CD4-positive, alpha-beta T cell (primary cell): ENCODE data around the gene UNC5B. TPM values are rescaled to one million over a fixed set of nuclear protein-coding genes. Genes with fewer than 3 reads are reported as not detected.

Experiments
- ATAC-seq: fragments of 200-7000 bp; cut with Tn5 transposase; one replicate; pipeline ENCODE4 v1.10.0; 2022; ENCODE audit warnings: mild to moderate bottlenecking; ENCODE audit not compliant: poor library complexity
- CTCF ChIA-PET: fragments of 350-600 bp; sonication (Branson Sonifier 250); formaldehyde crosslinking; loops from one replicate; lab custom pipeline; 2021; ENCODE audit warnings: antibody characterized with exemption, inconsistent platforms; lab: Charles Lee
- POLR2A ChIA-PET: fragments of 350-600 bp; sonication (Branson Sonifier 250); formaldehyde crosslinking; loops from one replicate; lab custom pipeline; 2021; ENCODE audit warnings: antibody characterized with exemption, inconsistent platforms; lab: Charles Lee
- DNase-seq, 14 experiments: peaks; one replicate each; pipeline ENCODE4 v3.0.0-alpha.2; 2013 to 2020; ENCODE audit warnings: mixed read lengths in 2 of 14
- H3K27ac ChIP-seq, 2 donors: one replicate each; pipeline versions ENCODE4 v1.5.1 to v1.7.0; 2013; ENCODE audit warnings: low read length in 2 of 2, low read depth in 1 of 2, mild to moderate bottlenecking in 1 of 2
- H3K27me3 ChIP-seq, 2 experiments: 1 replicate in 1 of 2; 2 replicates in 1 of 2; pipeline versions ENCODE4 v1.6.1 to v1.7.0; 2013; ENCODE audit warnings: low read length in 2 of 2, control low read depth in 1 of 2, mild to moderate bottlenecking in 1 of 2, moderate library complexity in 1 of 2; ENCODE audit not compliant: insufficient read depth in 2 of 2, control insufficient read depth in 1 of 2
- H3K36me3 ChIP-seq: one replicate; pipeline ENCODE4 v1.6.1; 2013; ENCODE audit warnings: low read length, control low read depth; ENCODE audit not compliant: insufficient read depth
- H3K4me1 ChIP-seq: one replicate; pipeline ENCODE4 v1.6.1; 2013; ENCODE audit warnings: low read length, control low read depth; ENCODE audit not compliant: insufficient read depth
- H3K4me3 ChIP-seq: one replicate; pipeline ENCODE4 v1.5.1; 2013; ENCODE audit warnings: mild to moderate bottlenecking, low read length, moderate library complexity
- H3K9me3 ChIP-seq, 2 experiments: 1 replicate in 1 of 2; 2 replicates in 1 of 2; pipeline versions ENCODE4 v1.6.1 to v1.7.0; 2013; ENCODE audit warnings: low read length in 2 of 2, mild to moderate bottlenecking in 2 of 2, control low read depth in 1 of 2, moderate library complexity in 1 of 2; ENCODE audit not compliant: control insufficient read depth in 1 of 2, insufficient read depth in 1 of 2
- H3K27ac Mint-ChIP-seq: one replicate; pipeline ENCODE4 v1.8.0; 2020; ENCODE audit warnings: mixed read lengths
- H3K27me3 Mint-ChIP-seq: one replicate; pipeline ENCODE4 v1.8.0; 2021; ENCODE audit warnings: mixed read lengths
- H3K36me3 Mint-ChIP-seq: one replicate; pipeline ENCODE4 v1.8.0; 2021; ENCODE audit warnings: low read depth, mixed read lengths
- H3K4me1 Mint-ChIP-seq: one replicate; pipeline ENCODE4 v1.8.0; 2021; ENCODE audit warnings: low read depth, mixed read lengths
- H3K4me3 Mint-ChIP-seq: one replicate; pipeline ENCODE4 v1.8.0; 2020; ENCODE audit warnings: mild to moderate bottlenecking, mixed read lengths
- H3K9me3 Mint-ChIP-seq: one replicate; pipeline ENCODE4 v1.8.0; 2020; ENCODE audit warnings: mixed read lengths
- CTCF ChIP-seq: fragments of 200-600 bp; IDR thresholded peaks from one replicate; pipeline ENCODE4 v1.8.0; 2022; ENCODE audit warnings: antibody characterized with exemption, mild to moderate bottlenecking
- intact Hi-C, 2 experiments: fragments of 100-400 bp; cut with DNase I in 1 of 2; cut with micrococcal nuclease in 1 of 2; formaldehyde crosslinking; loops; one replicate each; pipeline versions ENCODE4 v1.15.1 to v1.9.0; 2023 to 2025; cut with DNase I, micrococcal nuclease
- total RNA-seq, 174 experiments: library from RNA in 2 of 174; stranded (reverse) in 2 of 174; gene quantifications; one replicate each; pipeline ENCODE4 v1.2.3 and lab custom pipeline; 2021 to 2026

Gene UNC5B
- total RNA-seq, 2 experiments from 2014 or later: 0.03 TPM; not detected in 1

DNA sequence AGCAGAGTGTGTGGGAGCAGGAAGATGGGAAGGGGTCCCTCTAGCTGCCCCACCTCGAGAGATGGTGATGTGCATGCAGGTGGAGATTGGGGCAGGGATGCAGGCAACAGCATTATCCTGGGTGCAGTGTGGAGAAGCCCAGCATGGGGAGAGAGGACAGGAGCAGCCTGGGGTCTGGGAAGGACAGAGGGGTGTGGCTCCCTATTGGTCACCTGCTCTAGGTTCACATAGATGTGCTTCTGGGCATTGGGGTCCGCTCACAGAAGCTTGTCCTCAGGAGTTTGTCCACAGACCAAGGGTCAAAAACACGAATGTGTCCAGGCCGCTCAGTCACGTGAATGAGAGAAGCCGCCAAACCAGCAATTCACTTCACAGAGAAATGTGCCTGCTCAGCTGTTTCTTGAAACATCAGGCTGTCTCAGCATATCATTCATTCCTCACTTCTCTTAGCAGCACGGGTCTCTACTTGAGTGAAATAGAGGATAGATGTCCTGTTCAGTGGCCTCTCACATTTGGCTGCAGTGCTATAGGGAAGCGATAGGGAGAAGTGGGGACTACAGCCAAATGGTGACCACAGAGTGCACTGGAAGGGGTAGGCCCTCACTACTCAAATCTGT lies 95.2 kb downstream of the UNC5B start:
- Mint-ChIP-seq H3K36me3 (no peaks in the 10 kb centered on the region), H3K27ac (no peak overlapping the region), H3K27me3 (peaks cover 14% of the 10 kb centered on the region), H3K4me3 (no peak overlapping the region), H3K4me1 (no peaks in the 10 kb centered on the region), H3K9me3 (no peaks in the 10 kb centered on the region)
- H3K36me3 ChIP-seq: no peaks in the 10 kb centered on the region
- no peak overlapping the region for H3K4me3 ChIP-seq
- no peak for DNase-seq
- H3K27me3 ChIP-seq: peaks cover 0 to 2% of the 10 kb centered on the region in 2 experiments
- H3K4me1 ChIP-seq: no peaks in the 10 kb centered on the region
- H3K27ac ChIP-seq: no peak overlapping the region
- TF ChIP-seq CTCF: no peak
- ChIA-PET POLR2A (no interaction called here), CTCF (no interaction called here)
- intact Hi-C loops: no loop called here
- H3K9me3 ChIP-seq: no peaks in the 10 kb centered on the region
- ATAC-seq: no peak

- Histone ChIP-seq H3K36me3 (no peaks in the 10 kb centered on the region), H3K27ac (no peak overlapping the region), H3K27me3 (peaks cover 0 to 2% of the 10 kb centered on the region in 2 experiments), H3K4me3 (no peak overlapping the region), H3K9me3 (no peaks in the 10 kb centered on the region), H3K4me1 (no peaks in the 10 kb centered on the region)
- POLR2A ChIA-PET: no interaction called here
- intact Hi-C loops: no loop called here
- H3K36me3 Mint-ChIP-seq: no peaks in the 10 kb centered on the region
- no peak overlapping the region for H3K27ac Mint-ChIP-seq
- TF ChIP-seq CTCF: no peak
- DNase-seq (no peak), ATAC-seq (no peak)
- no peaks in the 10 kb centered on the region for H3K9me3 Mint-ChIP-seq
- no peak overlapping the region for H3K4me3 Mint-ChIP-seq
- H3K27me3 Mint-ChIP-seq: peaks cover 14% of the 10 kb centered on the region
- H3K4me1 Mint-ChIP-seq: no peaks in the 10 kb centered on the region
- CTCF ChIA-PET: no interaction called here
These were observed 95.9 kb downstream of the UNC5B start for GRCh38 chr10:71308244-71308643.

GRCh38 chr10:71308985-71309384 lies 96.6 kb downstream of the UNC5B start:
- Mint-ChIP-seq H3K27me3 (peaks cover 11% of the 10 kb centered on the region), H3K4me1 (no peaks in the 10 kb centered on the region), H3K36me3 (no peaks in the 10 kb centered on the region), H3K4me3 (no peak overlapping the region), H3K9me3 (no peaks in the 10 kb centered on the region), H3K27ac (no peak overlapping the region)
- H3K27ac ChIP-seq: no peak overlapping the region
- H3K27me3 ChIP-seq: peaks cover 0 to 2% of the 10 kb centered on the region in 2 experiments
- POLR2A ChIA-PET: no interaction called here
- peaks cover under 1% of the 10 kb centered on the region for H3K4me1 ChIP-seq
- DNase-seq (no peak), ATAC-seq (no peak)
- H3K4me3 ChIP-seq: no peak overlapping the region
- TF ChIP-seq CTCF: no peak
- no peaks in the 10 kb centered on the region for H3K36me3 ChIP-seq
- CTCF ChIA-PET: interaction anchor here (1.4 kb wide), 1 partner anchor 10 kb away, joined by 5 read pairs; the partner anchor contains the start of gene SLC29A3
- intact Hi-C loops: no loop called here
- H3K9me3 ChIP-seq: no peaks in the 10 kb centered on the region
